GM12878 (cell line): ENCODE results near the gene URB1. TPM values are rescaled to one million over a fixed set of nuclear protein-coding genes. Genes with fewer than 3 reads are reported as not detected.

ENCODE experiments used
- ATAC-seq: fragments of 200-7000 bp; cut with Tn5 transposase; 3 replicates; pipeline ENCODE4 v1.9.1; 2020; ENCODE audit warnings: mild to moderate bottlenecking, moderate library complexity
- BruUV-seq: library from RNA; stranded (reverse); fragments of 400-500 nt; replicated peaks from 2 replicates; lab custom pipeline; 2021; lab: Mats Ljungman, UMichigan
- CTCF ChIA-PET: fragments of 300-600 bp; sonication (Branson Sonifier 250); formaldehyde crosslinking; extraction: SDS; loops from one replicate; lab custom pipeline; 2021; ENCODE audit warnings: inconsistent platforms; lab: Yijun Ruan, JAX
- POLR2A ChIA-PET: fragments of 350-600 bp; formaldehyde crosslinking; extraction: SDS; loops from one replicate; lab custom pipeline; 2021; ENCODE audit warnings: inconsistent platforms; lab: Charles Lee
- RAD21 ChIA-PET: fragments of 300-600 bp; sonication (Branson Sonifier 250); formaldehyde crosslinking; loops from one replicate; lab custom pipeline; 2023; ENCODE audit warnings: antibody characterized with exemption; ENCODE audit not compliant: unreplicated experiment; lab: Charles Lee
- SMC1A ChIA-PET: fragments of 300-600 bp; sonication (Branson Sonifier 250); formaldehyde crosslinking; loops from one replicate; lab custom pipeline; 2023; ENCODE audit not compliant: unreplicated experiment, uncharacterized antibody; lab: Charles Lee
- DNase-seq: peaks from one replicate; pipeline ENCODE4 v3.0.0-alpha.2; 2011; ENCODE audit warnings: low read depth, low spot score
- FAIRE-seq: peaks from 3 replicates; lab custom pipeline; 2011; peaks lifted over from hg19 to GRCh38; lab: Jason Lieb, UNC
- H2AFZ ChIP-seq: 2 replicates; pipeline ENCODE4 v1.6.0; 2011; ENCODE audit warnings: low read depth, low read length, control low read depth; ENCODE audit not compliant: control insufficient read depth
- H3K27ac ChIP-seq: 2 replicates; pipeline ENCODE4 v1.5.1; 2011; ENCODE audit warnings: control low read depth; ENCODE audit not compliant: control insufficient read depth, insufficient read depth
- H3K27me3 ChIP-seq, 2 experiments: replicated peaks in 1 of 2; 2 replicates each; pipeline versions ENCODE4 v1.6.0 to v1.6.1; 2011; ENCODE audit warnings: low read length in 1 of 2; ENCODE audit not compliant: control insufficient read depth in 2 of 2, insufficient read depth in 2 of 2
- H3K36me3 ChIP-seq, 2 experiments: 2 replicates each; pipeline ENCODE4 v1.5.1; 2011; ENCODE audit warnings: low read length in 1 of 2; ENCODE audit not compliant: control insufficient read depth in 2 of 2, insufficient read depth in 2 of 2
- H3K4me1 ChIP-seq: 2 replicates; pipeline ENCODE4 v1.6.1; 2011; ENCODE audit warnings: mild to moderate bottlenecking, low read length, moderate library complexity, mixed read lengths; ENCODE audit not compliant: control insufficient read depth, insufficient read depth
- H3K4me2 ChIP-seq: 2 replicates; pipeline ENCODE4 v1.6.0; 2011; ENCODE audit warnings: control low read depth; ENCODE audit not compliant: control insufficient read depth, insufficient read depth
- H3K4me3 ChIP-seq: fragments of 200-600 bp; sonication (generic); 2 replicates; pipeline ENCODE4 v1.5.1; 2016
- H3K79me2 ChIP-seq: 2 replicates; pipeline ENCODE4 v1.6.0; 2011; ENCODE audit warnings: low read length; ENCODE audit not compliant: control insufficient read depth, insufficient read depth
- H3K9ac ChIP-seq: 2 replicates; pipeline ENCODE4 v1.8.0; 2011; ENCODE audit warnings: low read length, control low read depth, mixed read lengths; ENCODE audit not compliant: control insufficient read depth, insufficient read depth
- H3K9me3 ChIP-seq: replicated peaks from 3 replicates; pipeline ENCODE4 v1.5.1; 2011; ENCODE audit warnings: mild to moderate bottlenecking, low read length; ENCODE audit not compliant: control insufficient read depth, insufficient read depth
- H4K20me1 ChIP-seq: 2 replicates; pipeline ENCODE4 v1.6.0; 2011; ENCODE audit not compliant: control insufficient read depth, insufficient read depth
- ATF2 ChIP-seq: IDR thresholded peaks from 2 replicates; pipeline ENCODE4 v1.6.1; 2012; ENCODE audit warnings: low read length, inconsistent platforms
- ATF3 ChIP-seq: IDR thresholded peaks from 2 replicates; pipeline ENCODE4 v1.6.1; 2011; ENCODE audit warnings: low read depth, mild to moderate bottlenecking, low read length, moderate library complexity, borderline replicate concordance; ENCODE audit errors: extremely low read depth
- CBX3 ChIP-seq: fragments of 200-600 bp; sonication (generic); IDR thresholded peaks from 2 replicates; pipeline ENCODE4 v1.6.1; 2016; ENCODE audit warnings: low read depth, borderline replicate concordance
- CHD4 ChIP-seq: fragments of 200-600 bp; sonication (generic); IDR thresholded peaks from 2 replicates; pipeline ENCODE4 v1.6.1; 2016; ENCODE audit warnings: mild to moderate bottlenecking
- FOXK2 ChIP-seq: fragments of 450-650 bp; IDR thresholded peaks from 2 replicates; pipeline ENCODE4 v1.6.1; 2017; ENCODE audit warnings: mild to moderate bottlenecking, moderate library complexity
- GABPA ChIP-seq: IDR thresholded peaks from 2 replicates; pipeline ENCODE4 v1.6.1; 2014; ENCODE audit warnings: antibody characterized with exemption, low read depth, mild to moderate bottlenecking, inconsistent platforms
- LARP7 ChIP-seq: fragments of 450-650 bp; IDR thresholded peaks from 2 replicates; pipeline ENCODE4 v1.6.1; 2017; ENCODE audit warnings: mild to moderate bottlenecking
- NKRF ChIP-seq: fragments of 450-650 bp; conservative IDR thresholded peaks from 2 replicates; pipeline ENCODE4 v1.6.1; 2017; ENCODE audit warnings: mild to moderate bottlenecking, moderate library complexity
- POLR2AphosphoS2 ChIP-seq: IDR thresholded peaks from 2 replicates; pipeline ENCODE4 v1.6.1; 2011; ENCODE audit warnings: low read depth, mild to moderate bottlenecking, low read length, improper control_type of control experiment, moderate library complexity
- RBBP5 ChIP-seq: fragments of 200-600 bp; sonication (generic); conservative IDR thresholded peaks from 2 replicates; pipeline ENCODE4 v1.6.1; 2016
- ZNF592 ChIP-seq: fragments of 450-650 bp; IDR thresholded peaks from 2 replicates; pipeline ENCODE4 v1.6.1; 2017; ENCODE audit warnings: mild to moderate bottlenecking, moderate library complexity
- ZNF687 ChIP-seq: fragments of 450-650 bp; IDR thresholded peaks from 2 replicates; pipeline ENCODE4 v1.6.1; 2017; ENCODE audit warnings: mild to moderate bottlenecking, moderate library complexity
- WGBS: methylation state at CpG from one replicate; pipeline ENCODE4 v1.1.6; 2016; ENCODE audit warnings: low lambda C conversion rate; ENCODE audit not compliant: insufficient replicate concordance, insufficient coverage; ENCODE audit errors: missing lambda C conversion rate; 5-methylcytosine and 5-hydroxymethylcytosine counted together
- in situ Hi-C: fragments of 300-500 bp; cut with MboI; formaldehyde crosslinking; loops from 9 replicates; pipeline ENCODE4 v1.14.3; 2018; ENCODE audit warnings: mixed read lengths
- intact Hi-C: fragments of 100-400 bp; cut with micrococcal nuclease; formaldehyde crosslinking; loops from one replicate; pipeline ENCODE4 v1.14.2; 2022; ENCODE audit not compliant: unreplicated experiment
- polyA plus RNA-seq, 11 experiments: library from polyadenylated mRNA; depleted of rRNA in 4 of 11; unstranded in 6 of 11; stranded (reverse) in 5 of 11; fragments of >200 nt; fragmentation: Nextera tagmentation in 4 of 11; fragmentation: Illumina TruSeq in 1 of 11; extraction: Ambion mirVana in 4 of 11; extraction: Trizol in 1 of 11; gene quantifications; 1 replicate in 1 of 11; 2 replicates in 10 of 11; pipeline versions ENCODE4 v1.2.1 to v1.2.3, GENCODE V29; 2011 to 2016; ENCODE audit warnings: inconsistent platforms in 2 of 11, missing spikeins in 2 of 11, low read depth in 1 of 11
- total RNA-seq, 4 experiments: library from RNA; depleted of rRNA in 3 of 4; stranded (reverse); fragments of >200 nt in 3 of 4; fragmentation: Illumina TruSeq in 1 of 4; extraction: Trizol in 1 of 4; gene quantifications; 2 replicates each; pipeline versions ENCODE4 v1.2.1 to v1.2.3, GENCODE V29; 2013 to 2021

The URB1 gene
- total and polyA plus RNA-seq, 10 of the 15 experiments (the other 5 are each of a cell fraction or from before 2014, with no cell fraction given), result 0.56 to 23.2 (median 8.9) TPM

- BruUV-seq, result no TSS peak
- ATAC-seq (no peak), DNase-seq (no peak), FAIRE-seq (no peak)
- Histone ChIP-seq H3K9ac (no peak overlapping the region), H3K4me3 (no peak overlapping the region), H3K79me2 (no peaks in the 10 kb centered on the region), H3K9me3 (peaks cover 9% of the 10 kb centered on the region; the same call in 2 of the 3 replicates), H3K4me2 (no peak overlapping the region), H4K20me1 (no peaks in the 10 kb centered on the region), H3K27me3 (no peaks in the 10 kb centered on the region), H2AFZ (no peak overlapping the region), H3K4me1 (peaks cover 7% of the 10 kb centered on the region), H3K36me3 (peaks cover 51 to 59% of the 10 kb centered on the region in 2 experiments), H3K27ac (no peak overlapping the region)
- WGBS, result 88% methylated on average over 16 of the region's 16 CpGs
- ChIA-PET POLR2A (no interaction called here), SMC1A (no interaction called here), RAD21 (no interaction called here), CTCF (no interaction called here)
- in situ Hi-C loops, result no loop called here
- intact Hi-C loops, result no loop called here
- no peak for TF ChIP-seq ZNF592
- no peak for TF ChIP-seq FOXK2
- no peak for TF ChIP-seq RBBP5
- no peak for TF ChIP-seq POLR2AphosphoS2
- no peak for TF ChIP-seq GABPA
- no peak for TF ChIP-seq CHD4
- no peak for TF ChIP-seq ATF3
- no peak for TF ChIP-seq CBX3
- TF ChIP-seq ATF2, result no peak
- TF ChIP-seq NKRF, result no peak
- no peak for TF ChIP-seq ZNF687
- TF ChIP-seq LARP7, result no peak
Measured at GRCh38 chr21:32349333-32349944, 43.4 kb downstream of the URB1 start.
